Lower leg skin (tissue), 3 donors: ENCODE data around the gene KMT2E.

ENCODE experiments used
- CTCF ChIP-seq, 3 donors: fragments of 450-650 bp; IDR thresholded peaks; one replicate each; pipeline ENCODE4 v1.5.1; 2016; ENCODE audit warnings: antibody characterized with exemption in 3 of 3, mild to moderate bottlenecking in 3 of 3, moderate library complexity in 2 of 3
- POLR2A ChIP-seq, 2 donors: fragments of 450-650 bp; IDR thresholded peaks; one replicate each; pipeline ENCODE4 v1.6.1; 2016 to 2017; ENCODE audit warnings: antibody characterized with exemption in 2 of 2, mild to moderate bottlenecking in 1 of 2, moderate library complexity in 1 of 2

DNA sequence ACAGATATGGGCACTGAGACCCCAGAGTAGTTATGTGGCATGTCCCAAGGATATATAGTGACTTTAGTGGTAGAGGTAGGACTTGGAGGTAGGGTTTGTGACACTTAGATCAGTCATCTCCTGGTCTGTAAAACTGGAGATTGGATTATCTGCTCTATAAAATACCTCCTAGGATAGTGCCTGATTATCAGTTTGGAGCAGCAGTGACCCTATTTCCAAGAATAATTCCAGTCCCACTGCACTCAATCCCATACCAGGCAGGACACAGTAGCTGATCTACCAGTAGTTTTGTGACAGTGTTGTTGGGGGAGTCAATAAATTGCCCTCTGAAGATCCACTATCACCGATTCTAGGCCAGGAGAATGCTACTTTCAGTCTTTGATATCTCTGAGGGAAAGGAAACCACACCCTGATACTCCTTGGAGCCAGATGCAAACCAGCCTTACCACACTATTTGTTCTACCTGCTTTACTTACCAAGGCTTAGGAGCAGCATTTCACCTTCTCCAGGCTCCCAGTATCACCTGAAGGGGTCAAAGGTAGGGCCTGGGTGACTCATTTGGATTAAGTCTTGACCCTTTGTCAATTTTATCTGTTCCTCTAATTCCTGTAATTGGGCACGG lies 30.6 kb downstream of the KMT2E start:
- TF ChIP-seq CTCF (IDR thresholded peaks at IDR 0.05), result no peak
- no peak for TF ChIP-seq POLR2A (IDR thresholded peaks at IDR 0.05)
